Medulla oblongata (tissue), 1 donor: ENCODE data around the gene GRP.
"Not testable (repeated sequence)": the region's sequence is repeated elsewhere in the genome, so short reads cannot be mapped to it uniquely, and the experiment has no call there.

Source experiments
- DNase-seq: peaks from one replicate; pipeline ENCODE4 v3.0.0-alpha.2; 2015; ENCODE audit errors: extremely low spot score

The GRP gene

GRCh38 chr18:59229191-59229590 is 9.2 kb downstream of the GRP start:
- DNase-seq, result no peak

GRCh38 chr18:59229701-59230443 is 9.9 kb downstream of the GRP start:
- DNase-seq, result no peak

GRCh38 chr18:59231114-59231513 is 11.2 kb downstream of the GRP start:
- no peak for DNase-seq

GRCh38 chr18:59231877-59232276 is 11.9 kb downstream of the GRP start:
- DNase-seq, result no peak

- no peak for DNase-seq
These were observed 12.5 kb downstream of the GRP start for GRCh38 chr18:59232309-59233016.

GRCh38 chr18:59233017-59233410 is 13.1 kb downstream of the GRP start:
- DNase-seq, result no peak

GRCh38 chr18:59238385-59238784 is 18.4 kb downstream of the GRP start:
- DNase-seq, result no peak

- DNase-seq, result no peak
These were observed 19.7 kb downstream of the GRP start for GRCh38 chr18:59239642-59240041.

GRCh38 chr18:59242906-59243305 is 22.9 kb downstream of the GRP start:
- no peak for DNase-seq

GRCh38 chr18:59246796-59247195 is 26.8 kb downstream of the GRP start:
- DNase-seq, result no peak

- DNase-seq, result peak; percentile 78
These were observed 29.3 kb downstream of the GRP start for GRCh38 chr18:59249199-59249774.

GRCh38 chr18:59255491-59255890 is 35.5 kb downstream of the GRP start:
- DNase-seq, result not testable (repeated sequence)

- not testable (repeated sequence) for DNase-seq
These were observed 41.9 kb downstream of the GRP start for GRCh38 chr18:59261842-59262241.

- not testable (repeated sequence) for DNase-seq
These were observed 42.3 kb downstream of the GRP start for GRCh38 chr18:59262243-59262642.

GRCh38 chr18:59263661-59264060 is 43.7 kb downstream of the GRP start:
- no peak for DNase-seq

GRCh38 chr18:59264121-59264571 is 44.2 kb downstream of the GRP start:
- no peak for DNase-seq

GRCh38 chr18:59264651-59265245 is 44.8 kb downstream of the GRP start:
- DNase-seq, result no peak

- no peak for DNase-seq
These were observed 45.5 kb downstream of the GRP start for GRCh38 chr18:59265246-59265973.

GRCh38 chr18:59265974-59266369 is 46.0 kb downstream of the GRP start:
- DNase-seq, result no peak

GRCh38 chr18:59266459-59266858 is 46.5 kb downstream of the GRP start:
- no peak for DNase-seq

GRCh38 chr18:59266886-59267502 is 47.0 kb downstream of the GRP start:
- no peak for DNase-seq
